ENCODE data around the gene AMPD2.
A peak's percentile ranks its signal among the peaks of the same experiment; 100 is the strongest.

AMPD2 gene

DNA sequence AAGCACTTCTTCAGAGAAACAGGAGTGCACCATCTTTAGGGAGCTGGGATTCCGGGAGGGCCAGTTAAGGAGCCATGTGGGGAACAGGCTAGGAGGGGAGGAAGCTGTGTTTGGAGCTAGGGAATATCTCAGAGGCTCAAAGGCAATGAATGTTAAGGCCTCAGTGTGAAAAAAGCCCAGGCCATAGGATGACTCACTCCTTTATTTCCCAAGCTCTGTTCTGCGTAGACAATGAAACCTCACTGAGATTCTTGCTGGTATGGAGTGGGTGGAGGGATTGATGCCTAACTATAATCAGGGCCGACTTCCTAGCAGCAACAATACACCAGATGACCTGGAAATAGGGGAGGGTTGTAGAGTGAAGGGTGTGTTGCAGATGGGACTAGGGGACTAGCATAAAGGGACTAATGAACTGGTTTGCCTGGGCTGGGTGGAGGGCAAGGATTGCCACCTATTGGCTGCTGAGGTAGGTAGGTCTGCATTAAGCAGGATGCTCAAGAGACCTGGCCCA, 2.3 kb upstream of the AMPD2 start:
- DNase-seq (ENCODE audit: low read depth) = no peak

DNA sequence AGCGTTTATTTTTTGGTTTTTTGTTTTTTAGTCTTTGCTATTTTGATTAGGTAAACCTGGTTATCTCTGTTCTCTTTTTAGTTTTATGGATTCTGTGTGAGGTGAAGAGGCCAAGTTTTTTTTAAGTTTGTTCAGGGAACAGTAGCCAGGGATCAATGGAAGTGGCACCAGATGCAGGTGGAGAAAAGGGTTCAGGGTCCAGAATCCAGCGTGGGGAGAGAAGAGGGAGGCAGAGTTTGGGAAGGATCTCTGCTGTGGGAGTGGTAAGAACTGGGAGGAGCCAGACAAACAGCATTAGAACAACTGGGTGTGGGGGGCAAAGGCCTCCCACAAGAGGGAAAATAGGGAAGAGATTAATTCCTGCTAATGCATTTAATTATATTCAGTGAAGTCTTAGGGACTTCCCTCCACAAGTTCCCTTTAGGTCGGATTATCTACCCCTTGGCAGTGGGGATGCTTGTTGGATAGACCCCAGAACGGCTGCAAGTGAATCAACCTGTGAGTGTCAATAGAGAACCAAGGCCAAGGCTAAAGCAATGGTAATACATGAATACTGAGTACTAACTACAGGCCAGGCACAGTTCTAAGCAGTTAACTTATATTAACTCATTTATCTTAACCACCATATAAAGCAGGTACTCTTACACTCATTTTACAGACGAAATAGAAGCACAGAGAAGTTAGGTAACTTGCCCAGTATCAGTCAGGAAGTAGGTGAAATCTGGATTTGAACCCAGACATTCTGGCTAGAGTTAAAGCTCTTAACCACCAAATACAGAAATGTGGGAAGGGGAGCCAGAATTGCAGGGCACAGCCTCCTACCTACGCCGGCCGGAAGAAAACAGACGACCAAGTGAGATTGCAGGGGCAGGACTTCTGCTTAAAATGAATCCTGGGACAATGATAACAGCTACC, 719 bp upstream of the AMPD2 start:
- DNase-seq (ENCODE audit: low read depth) = no peak

- DNase-seq (ENCODE audit: low read depth) = no peak
Measured at GRCh38 chr1:109620401-109620791, 759 bp downstream of the AMPD2 start.

DNA sequence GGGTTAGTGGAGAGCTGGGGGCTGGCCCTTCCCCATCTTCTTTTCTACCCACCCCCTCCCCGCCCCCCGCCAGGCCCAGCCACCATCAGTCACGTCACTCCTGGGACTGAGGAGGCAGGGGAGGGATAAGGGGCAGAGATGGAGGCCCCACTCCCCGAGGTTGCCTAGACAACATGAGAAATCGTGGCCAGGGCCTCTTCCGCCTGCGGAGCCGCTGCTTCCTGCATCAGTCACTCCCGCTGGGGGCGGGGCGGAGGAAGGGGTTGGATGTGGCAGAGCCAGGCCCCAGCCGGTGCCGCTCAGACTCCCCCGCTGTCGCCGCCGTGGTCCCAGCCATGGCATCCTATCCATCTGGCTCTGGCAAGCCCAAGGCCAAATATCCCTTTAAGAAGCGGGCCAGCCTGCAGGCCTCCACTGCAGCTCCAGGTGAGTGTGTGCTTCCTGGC, 1.2 kb downstream of the AMPD2 start:
- DNase-seq (ENCODE audit: low read depth) = peak; percentile 98

DNA sequence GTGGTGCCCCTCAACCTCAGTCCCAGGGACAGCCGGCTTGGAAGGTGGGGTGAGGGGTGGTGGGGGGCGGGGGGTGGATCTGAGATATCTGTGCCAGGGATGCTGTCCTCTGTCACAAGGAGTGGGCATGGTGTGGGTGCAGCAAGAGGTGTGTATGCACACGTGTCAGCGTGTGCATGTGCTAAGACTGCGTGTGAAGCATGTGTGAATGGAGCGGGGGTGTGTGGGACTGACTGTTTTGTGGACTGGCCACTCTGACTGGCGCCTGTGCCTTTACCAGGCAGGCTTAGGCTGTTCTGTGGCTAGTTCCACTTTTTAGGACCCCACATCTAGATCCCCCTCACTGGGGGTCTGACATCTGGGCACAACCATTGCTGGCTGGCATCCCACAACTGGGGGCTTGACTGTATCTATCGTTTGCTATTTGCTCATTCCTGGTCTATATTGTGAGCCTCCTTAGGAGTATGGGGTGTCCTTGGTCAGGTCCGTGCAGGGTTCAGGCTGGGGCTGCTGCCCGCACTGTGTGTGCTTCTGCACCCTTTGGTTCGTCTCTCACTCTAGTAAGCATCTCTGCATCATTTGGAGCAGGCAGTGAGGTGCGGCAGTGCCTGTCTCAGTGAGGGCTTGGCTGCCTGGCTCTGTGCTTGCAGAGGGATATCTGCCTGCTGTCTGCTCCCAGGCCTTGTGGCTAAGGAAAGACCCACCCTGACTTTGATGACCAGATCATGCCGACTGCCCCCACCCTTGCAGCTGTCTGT, 1.9 kb downstream of the AMPD2 start:
- DNase-seq (ENCODE audit: low read depth) = no peak

DNA sequence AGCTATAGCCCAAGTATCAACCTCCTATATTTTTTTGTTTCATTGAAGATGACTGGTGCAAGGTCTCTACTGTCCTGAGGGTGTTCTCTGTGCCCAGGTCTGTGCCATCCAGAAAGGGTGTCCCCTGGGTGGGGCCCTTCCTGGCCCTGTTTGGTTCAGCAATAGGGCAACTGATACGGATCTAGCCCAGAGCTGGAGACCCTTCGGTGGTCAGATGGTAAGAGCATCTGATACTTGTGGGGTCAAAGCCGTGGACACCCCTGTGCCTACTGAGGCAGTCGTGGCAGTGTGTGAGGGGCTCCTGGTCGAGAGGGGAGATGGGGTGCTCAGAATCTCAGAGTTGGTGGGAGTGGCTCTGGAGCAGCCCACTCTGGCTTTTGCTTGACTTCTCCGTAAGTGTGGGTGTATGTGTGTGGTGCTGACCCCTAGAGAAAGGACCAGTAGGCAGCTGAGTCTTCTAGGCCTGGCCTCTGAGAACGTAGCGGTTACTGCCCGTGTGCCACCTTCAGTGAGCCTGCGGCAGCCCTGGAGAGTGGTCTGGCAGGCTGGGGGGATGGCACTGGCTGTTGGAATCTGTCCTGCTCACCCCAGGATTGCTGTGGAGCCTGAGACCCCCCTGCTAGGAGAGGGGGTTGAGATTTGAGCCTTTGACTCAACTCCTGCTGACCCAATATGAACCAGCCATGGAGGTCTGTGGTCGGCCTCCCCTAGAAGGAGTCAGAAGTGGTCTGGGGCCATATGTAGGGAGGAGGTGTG, 2.7 kb downstream of the AMPD2 start:
- no peak for DNase-seq (ENCODE audit: low read depth)

- DNase-seq (ENCODE audit: low read depth) = no peak
Measured at GRCh38 chr1:109622895-109623294, 3.3 kb downstream of the AMPD2 start.

DNA sequence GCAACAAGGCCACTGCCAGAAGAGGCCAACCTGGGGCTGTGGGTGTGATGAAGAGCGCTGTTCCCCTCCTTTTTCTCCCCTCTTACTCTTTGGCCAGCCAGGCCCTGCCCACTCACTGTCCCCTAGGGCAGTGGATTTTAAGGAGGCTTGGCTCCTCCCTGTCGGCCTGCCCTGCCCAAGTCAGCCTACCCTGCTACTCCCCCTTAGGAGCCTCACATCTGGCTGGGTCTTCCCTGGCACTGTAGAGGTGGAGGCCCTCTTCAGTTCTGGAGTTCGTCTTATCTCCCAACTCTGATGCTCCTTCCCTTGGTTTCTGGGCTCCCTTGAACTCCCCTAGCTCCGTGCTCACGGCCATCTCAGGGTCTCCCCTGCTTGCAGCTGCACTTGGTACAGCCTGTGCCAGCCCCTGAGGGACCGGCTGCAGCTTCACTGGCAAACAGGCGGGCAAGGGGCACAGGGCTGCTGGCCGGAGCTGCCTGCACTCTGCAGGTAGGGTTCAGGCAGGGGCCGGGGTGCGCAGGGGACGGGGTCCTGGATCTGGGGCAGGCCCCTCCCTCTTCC, 4.0 kb downstream of the AMPD2 start:
- DNase-seq (ENCODE audit: low read depth) = no peak

DNA sequence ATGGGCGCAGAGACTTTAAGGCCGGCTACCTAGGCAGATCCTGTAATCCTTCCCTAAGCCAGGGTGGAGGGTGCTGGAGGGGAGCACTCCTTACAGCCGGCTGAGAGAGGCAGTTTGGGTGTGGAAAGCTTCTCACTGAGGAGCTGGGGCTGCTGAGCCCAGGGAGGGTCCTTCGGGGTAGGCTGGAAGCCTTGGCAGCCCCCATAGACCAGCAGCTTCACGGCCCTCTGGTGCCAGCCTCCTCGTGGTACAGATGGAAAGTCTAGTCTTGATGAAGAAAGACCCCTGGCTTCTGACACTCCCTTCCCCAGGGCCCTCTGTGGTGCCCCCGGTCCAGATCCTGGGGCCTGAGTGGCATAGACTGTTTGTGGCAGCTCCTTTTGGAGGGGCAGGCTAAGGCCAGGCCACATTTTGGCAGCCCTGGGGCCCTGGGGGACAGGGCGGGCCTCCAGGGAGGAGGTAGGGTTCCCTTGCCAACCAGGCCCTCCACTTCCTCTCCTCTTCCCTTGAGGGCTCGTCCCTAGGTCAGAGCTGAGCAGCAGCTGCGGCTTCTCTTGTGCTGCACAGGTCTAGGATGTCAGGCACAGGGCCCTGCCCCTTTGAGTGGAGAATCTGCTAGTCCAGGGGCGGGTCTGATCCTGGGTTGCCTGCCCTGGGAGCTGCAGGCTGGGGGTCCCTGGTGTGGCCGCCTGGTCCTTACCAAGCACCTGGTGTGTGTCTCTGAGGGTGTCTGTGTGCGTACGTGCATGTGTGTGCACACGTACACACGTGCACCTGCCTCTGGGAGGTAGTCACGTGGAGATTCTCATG, 4.8 kb downstream of the AMPD2 start:
- no peak for DNase-seq (ENCODE audit: low read depth)

- DNase-seq (ENCODE audit: low read depth) = no peak
Measured at GRCh38 chr1:109625176-109625575, 5.5 kb downstream of the AMPD2 start.

DNA sequence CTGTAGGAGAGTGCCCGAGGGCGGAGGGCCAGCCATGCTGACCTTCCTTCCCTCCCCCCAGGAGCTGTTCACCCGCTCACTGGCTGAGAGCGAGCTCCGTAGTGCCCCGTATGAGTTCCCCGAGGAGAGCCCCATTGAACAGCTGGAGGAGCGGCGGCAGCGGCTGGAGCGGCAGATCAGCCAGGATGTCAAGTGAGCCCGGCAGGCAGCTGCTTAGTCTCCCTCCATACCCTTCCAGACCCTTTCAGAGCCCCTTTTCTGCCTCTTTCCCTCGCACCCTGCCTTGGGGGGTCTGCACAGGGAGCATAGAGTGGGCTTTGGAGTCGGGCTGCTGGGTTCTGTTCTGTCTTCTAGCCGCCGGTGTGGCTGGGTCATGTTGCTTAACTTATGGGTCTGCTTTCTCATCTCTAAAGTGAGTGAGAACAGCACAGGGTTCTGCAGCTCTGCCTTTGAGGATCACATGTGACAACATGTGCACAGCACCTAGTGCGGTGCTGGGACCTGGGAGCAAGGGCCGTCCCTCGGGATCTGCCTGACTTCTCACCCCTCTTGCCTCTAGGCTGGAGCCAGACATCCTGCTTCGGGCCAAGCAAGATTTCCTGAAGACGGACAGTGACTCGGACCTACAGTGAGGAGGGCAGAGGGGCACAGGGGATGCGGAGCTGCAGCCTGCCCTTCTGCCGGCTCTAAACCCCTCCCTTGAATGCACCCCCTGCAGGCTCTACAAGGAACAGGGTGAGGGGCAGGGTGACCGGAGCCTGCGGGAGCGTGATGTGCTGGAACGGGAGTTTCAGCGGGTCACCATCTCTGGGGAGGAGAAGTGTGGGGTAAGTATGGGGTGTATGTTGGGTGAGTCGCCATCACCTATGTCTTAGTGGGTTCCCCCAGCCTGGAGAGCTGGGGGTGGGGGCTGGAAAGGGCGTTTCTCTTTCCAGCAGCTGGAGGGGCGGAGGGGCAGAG, 6.2 kb downstream of the AMPD2 start:
- DNase-seq (ENCODE audit: low read depth) = no peak

GRCh38 chr1:109626682-109627408, 7.2 kb downstream of the AMPD2 start:
- DNase-seq (ENCODE audit: low read depth) = no peak

DNA sequence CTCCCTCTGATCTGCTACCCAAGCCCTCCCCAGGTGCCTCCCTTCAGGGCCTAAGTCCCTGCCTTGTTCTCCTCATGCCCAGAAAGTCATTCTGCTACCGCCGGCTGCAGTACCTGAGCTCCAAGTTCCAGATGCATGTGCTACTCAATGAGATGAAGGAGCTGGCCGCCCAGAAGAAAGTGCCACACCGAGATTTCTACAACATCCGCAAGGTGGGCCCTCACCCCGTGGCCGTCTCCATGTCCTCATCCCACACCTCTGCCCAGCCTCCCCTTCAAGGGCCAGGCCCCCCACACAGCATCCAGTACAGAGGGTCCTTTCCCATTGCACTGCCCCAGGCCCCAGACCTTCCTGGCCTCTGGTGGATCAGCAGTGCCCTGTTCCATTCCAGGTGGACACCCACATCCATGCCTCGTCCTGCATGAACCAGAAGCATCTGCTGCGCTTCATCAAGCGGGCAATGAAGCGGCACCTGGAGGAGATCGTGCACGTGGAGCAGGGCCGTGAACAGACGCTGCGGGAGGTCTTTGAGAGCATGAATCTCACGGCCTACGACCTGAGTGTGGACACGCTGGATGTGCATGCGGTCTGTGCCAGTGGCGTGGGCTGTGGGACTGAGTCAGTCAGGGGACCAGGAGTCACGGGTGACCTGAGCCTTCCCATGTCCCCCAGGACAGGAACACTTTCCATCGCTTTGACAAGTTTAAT, 8.2 kb downstream of the AMPD2 start:
- DNase-seq (ENCODE audit: low read depth) = no peak

DNA sequence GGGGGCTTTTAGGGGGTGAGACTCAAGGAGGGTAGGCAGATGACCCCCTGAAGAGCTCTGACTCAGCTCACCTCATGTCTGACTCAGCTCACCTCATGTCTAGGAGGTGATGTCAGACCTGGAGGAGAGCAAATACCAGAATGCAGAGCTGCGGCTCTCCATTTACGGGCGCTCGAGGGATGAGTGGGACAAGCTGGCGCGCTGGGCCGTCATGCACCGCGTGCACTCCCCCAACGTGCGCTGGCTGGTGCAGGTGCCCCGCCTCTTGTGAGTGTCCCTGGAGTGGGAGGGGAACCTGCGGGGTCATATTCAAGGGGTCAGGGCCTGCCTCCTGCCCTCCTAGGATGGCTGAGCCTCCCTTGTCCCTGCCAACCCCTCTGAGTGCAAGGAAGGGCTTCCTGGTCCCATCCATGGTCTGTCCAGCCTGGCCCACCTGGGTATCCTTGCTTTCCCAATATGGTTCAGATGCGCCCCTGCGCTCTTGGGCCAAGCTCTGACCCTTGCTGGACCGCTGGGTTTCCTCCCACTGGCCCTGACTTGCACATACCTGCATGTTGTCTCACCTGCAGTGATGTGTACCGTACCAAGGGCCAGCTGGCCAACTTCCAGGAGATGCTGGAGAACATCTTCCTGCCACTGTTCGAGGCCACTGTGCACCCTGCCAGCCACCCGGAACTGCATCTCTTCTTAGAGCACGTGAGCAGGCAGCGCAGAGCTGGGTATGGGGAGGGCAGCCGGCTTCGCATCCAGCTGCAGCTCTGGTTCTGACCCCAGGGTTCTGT, 9.1 kb downstream of the AMPD2 start:
- DNase-seq (ENCODE audit: low read depth) = no peak

DNA sequence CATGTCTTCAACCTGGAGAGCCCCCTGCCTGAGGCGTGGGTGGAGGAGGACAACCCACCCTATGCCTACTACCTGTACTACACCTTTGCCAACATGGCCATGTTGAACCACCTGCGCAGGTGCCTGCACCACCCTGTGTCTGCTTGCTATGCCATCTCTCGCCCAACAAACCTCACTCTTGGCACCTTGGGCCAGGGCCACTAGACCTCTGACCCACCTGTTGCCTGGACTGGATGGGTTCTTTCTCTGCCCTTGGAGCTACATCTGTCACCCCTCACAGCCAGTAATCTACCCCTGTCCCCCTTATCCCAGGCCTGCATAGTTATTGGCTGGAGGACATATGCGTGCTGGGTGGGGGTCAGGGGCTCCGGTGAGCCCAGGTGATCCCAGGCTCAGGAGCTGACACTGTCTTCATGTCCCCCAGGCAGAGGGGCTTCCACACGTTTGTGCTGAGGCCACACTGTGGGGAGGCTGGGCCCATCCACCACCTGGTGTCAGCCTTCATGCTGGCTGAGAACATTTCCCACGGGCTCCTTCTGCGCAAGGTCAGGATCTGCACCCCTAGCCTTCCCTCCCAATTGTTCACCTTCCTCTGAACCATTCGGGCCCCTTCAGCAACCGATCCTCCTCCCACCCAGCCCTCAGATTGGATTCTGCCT, 9.9 kb downstream of the AMPD2 start:
- DNase-seq (ENCODE audit: low read depth) = no peak

DNA sequence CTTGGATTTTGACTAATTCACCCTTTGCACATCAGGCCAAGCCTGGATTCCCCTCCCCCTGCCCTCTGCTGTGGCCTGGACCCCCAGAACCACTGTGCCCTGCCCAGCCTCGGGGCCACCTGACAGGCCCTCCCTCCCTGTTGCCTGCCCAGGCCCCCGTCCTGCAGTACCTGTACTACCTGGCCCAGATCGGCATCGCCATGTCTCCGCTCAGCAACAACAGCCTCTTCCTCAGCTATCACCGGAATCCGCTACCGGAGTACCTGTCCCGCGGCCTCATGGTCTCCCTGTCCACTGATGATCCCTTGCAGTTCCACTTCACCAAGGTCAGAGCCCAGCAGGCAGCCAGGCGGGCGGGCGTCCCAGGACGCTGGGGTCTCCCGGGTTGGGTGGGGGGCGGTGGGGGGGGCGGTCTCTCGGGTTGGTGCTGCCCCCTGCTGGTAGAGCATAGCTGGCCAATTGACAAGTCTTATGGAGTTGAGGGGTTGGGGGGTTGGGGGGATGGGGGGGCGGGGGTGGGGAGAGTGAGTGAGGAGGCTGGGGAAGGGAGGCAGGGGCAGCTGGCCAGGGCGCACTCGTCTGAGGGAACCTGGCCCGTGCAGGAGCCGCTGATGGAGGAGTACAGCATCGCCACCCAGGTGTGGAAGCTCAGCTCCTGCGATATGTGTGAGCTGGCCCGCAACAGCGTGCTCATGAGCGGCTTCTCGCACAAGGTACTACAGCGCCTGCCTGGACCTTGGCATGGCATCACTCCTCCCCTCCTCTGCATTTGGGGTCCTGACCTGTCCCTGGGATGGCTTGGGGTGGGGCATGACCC, 10.7 kb downstream of the AMPD2 start:
- no peak for DNase-seq (ENCODE audit: low read depth)

Measured in T-helper 22 cell (primary cell).